IPS DF 6.9 (cell line): ENCODE measurements around the gene GPR62.

Experiments used
- DNase-seq: peaks from one replicate; pipeline ENCODE4 v3.0.0-alpha.2; 2013; ENCODE audit warnings: low read depth, low spot score
- H3K27ac ChIP-seq: one replicate; pipeline ENCODE4 v1.5.1; 2013; ENCODE audit warnings: low read length, control low read depth
- H3K27me3 ChIP-seq: 2 replicates; pipeline ENCODE4 v1.6.1; 2013; ENCODE audit warnings: mild to moderate bottlenecking, low read length; ENCODE audit not compliant: control insufficient read depth, insufficient read depth
- H3K36me3 ChIP-seq: 2 replicates; pipeline ENCODE4 v1.6.1; 2013; ENCODE audit warnings: low read length; ENCODE audit not compliant: control insufficient read depth, insufficient read depth
- H3K4me1 ChIP-seq: 2 replicates; pipeline ENCODE4 v1.6.1; 2013; ENCODE audit warnings: low read length; ENCODE audit not compliant: control insufficient read depth, insufficient read depth
- H3K4me3 ChIP-seq: 2 replicates; pipeline ENCODE4 v1.5.1; 2013; ENCODE audit warnings: mild to moderate bottlenecking, low read length
- H3K9me3 ChIP-seq: 2 replicates; pipeline ENCODE4 v1.6.1; 2013; ENCODE audit warnings: low read length, inconsistent platforms; ENCODE audit not compliant: control insufficient read depth, insufficient read depth
- WGBS: extraction: QIAGEN DNeasy Blood & Tissue Kit; methylation state at CpG from one replicate; pipeline ENCODE4 v1.1.7; 2013; ENCODE audit warnings: mixed read lengths, missing lambda C conversion rate; ENCODE audit not compliant: insufficient read length, insufficient coverage; 5-methylcytosine and 5-hydroxymethylcytosine counted together

GPR62 gene

DNA sequence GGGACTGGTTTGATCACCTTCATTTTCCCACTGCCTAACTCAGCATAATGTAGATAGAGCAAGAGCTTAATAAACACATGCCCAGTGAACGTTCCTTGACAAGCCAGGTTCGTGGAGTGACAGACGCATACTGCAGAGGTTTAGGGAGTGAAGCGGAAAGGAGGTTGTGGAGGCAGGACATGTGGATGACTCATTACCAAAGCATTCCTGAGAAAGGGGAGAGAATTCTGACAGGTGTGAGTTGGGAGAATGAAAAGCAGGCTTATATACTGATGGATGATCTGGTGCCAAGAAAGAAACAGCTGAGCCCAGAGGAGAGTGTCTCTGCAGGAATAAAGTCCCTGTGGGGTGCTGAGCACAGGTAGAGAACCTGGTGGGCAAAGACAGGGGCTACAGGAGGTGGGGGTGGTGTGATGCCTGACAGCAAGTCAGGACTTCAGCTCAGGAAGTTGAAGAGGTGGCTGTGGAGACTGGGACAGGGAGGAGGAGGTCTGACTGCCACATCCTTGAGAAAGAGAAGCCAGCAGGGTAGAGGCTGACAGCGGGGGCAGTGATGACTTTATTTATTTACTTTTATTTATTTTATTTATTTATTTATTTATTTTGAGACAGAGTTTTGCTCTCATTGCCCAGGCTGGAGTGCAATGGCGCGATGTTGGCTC is 42.9 kb downstream of the GPR62 start:
- no peak overlapping the region for H3K27ac ChIP-seq
- whole genome bisulfite sequencing, result no CpG with 5 or more reads among the region's 7 CpGs

DNA sequence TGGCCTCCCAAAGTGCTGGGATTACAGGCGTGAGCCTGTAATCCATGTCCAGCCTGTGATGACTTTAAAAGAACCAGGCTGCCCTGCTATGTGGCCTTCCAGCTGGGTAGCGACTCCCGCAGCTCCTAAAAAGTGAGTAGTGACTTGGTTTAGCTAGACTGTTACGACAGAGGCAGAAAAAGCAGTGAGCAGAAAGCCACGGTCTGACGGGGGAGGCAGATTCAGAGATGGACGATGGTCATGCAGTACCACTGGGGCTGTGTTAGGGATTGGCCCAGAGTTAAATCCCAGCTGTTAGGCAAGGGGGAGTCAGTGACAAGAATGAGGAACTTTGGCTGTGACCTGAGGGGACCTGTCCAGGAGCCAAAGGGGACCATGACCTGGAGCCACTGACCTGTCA is 43.6 kb downstream of the GPR62 start:
- no peak for DNase-seq
- peaks cover 6% of the 10 kb centered on the region; the same call in 1 of the 2 replicates for H3K4me1 ChIP-seq
- no peaks in the 10 kb centered on the region for H3K9me3 ChIP-seq
- H3K36me3 ChIP-seq, result peaks cover 12% of the 10 kb centered on the region
- no peak overlapping the region for H3K4me3 ChIP-seq
- no peaks in the 10 kb centered on the region for H3K27me3 ChIP-seq
- WGBS, result no CpG with 5 or more reads among the region's 7 CpGs
- no peak overlapping the region for H3K27ac ChIP-seq

More for the DNA sequence above, 42.9 kb downstream of the GPR62 start:
- Histone ChIP-seq H3K9me3 (no peaks in the 10 kb centered on the region), H3K4me3 (no peak overlapping the region), H3K4me1 (peaks cover 6% of the 10 kb centered on the region; the same call in 1 of the 2 replicates), H3K36me3 (peaks cover 17% of the 10 kb centered on the region), H3K27me3 (no peaks in the 10 kb centered on the region)
- no peak for DNase-seq

DNA sequence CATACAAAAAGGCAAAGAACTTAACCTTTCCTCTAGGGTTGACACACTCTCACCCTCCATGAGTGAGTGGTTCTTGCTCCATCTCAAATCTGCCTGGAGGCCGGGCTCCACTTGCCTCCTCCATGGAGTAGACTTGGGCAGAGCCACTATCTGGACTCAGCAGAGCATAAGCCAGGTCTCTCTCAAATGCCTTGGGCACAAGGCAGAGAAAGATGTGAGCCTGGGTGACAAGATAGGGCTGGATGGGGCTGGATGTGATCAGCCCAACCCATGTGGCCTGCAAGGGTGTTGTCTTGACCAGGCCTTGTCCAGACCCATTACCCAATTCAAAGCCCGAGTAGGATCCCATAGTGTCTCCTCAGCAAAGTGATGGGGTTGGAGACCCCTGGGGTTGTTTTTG is 44.7 kb downstream of the GPR62 start:
- no peak for DNase-seq
- no CpG with 5 or more reads among the region's 2 CpGs for WGBS
- H3K36me3 ChIP-seq, result 0 out of 2 replicates have a peak, but pooled peaks cover 1% of the 10 kb centered on the region
- peaks cover 5% of the 10 kb centered on the region for H3K4me1 ChIP-seq
- H3K27ac ChIP-seq, result no peak overlapping the region
- no peaks in the 10 kb centered on the region for H3K9me3 ChIP-seq
- H3K4me3 ChIP-seq, result no peak overlapping the region
- H3K27me3 ChIP-seq, result no peaks in the 10 kb centered on the region

DNA sequence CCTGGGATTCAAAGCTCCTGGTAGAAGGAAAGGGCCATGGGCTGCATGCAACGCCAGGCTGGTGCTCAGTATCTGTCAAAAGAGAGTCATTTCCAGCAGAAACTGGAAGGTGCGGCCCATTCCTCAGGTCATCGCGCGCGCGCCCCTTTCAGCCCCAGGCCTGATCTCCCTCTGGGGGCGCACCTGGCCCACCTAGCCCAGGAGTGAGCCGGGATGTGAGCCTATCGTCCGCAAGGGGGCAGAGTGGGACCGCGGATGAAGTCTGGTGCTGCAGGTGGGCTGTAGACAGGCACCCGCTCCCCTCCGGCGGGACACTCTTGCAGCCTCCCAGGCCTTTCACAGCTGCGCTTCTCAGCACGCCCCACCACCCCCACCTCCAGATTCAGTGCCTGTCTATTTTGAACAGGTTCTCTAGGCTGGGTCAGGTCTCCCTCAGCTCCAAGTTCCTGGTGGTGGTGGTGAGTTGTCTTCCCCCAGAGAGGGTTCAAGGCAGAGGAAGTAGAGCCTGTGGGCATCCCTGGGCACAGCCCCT is 46.3 kb downstream of the GPR62 start:
- peaks cover 16% of the 10 kb centered on the region for H3K4me1 ChIP-seq
- H3K9me3 ChIP-seq, result no peaks in the 10 kb centered on the region
- H3K4me3 ChIP-seq, result no peak overlapping the region
- DNase-seq, result peak; percentile 90
- H3K27ac ChIP-seq, result no peak overlapping the region
- no peaks in the 10 kb centered on the region for H3K36me3 ChIP-seq
- H3K27me3 ChIP-seq, result no peaks in the 10 kb centered on the region
- no CpG with 5 or more reads among the region's 18 CpGs for WGBS

DNA sequence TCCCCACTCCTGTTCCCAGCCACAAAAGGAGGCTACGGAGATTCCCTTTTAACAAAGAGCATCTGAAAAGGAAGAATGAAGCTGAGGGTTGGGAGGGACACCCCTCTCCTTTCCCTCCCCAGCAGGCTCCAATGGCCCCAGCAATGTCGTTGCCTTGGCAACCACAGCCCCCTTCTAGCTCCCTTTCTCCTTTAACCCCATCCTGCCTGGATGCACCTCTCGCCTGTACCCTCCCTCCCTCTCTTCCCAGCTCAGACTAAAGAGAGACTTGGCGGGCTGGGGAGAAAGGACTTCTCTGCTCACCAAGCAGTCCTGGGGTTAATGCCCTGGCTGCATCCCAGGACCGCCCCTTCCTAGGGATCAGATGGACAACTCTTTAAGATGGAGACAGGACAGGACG is 47.6 kb downstream of the GPR62 start:
- Histone ChIP-seq H3K36me3 (no peaks in the 10 kb centered on the region), H3K27me3 (no peaks in the 10 kb centered on the region), H3K27ac (no peak overlapping the region), H3K4me1 (peaks cover 16% of the 10 kb centered on the region), H3K9me3 (no peaks in the 10 kb centered on the region), H3K4me3 (no peak overlapping the region)
- no CpG with 5 or more reads among the region's 6 CpGs for WGBS
- DNase-seq, result no peak

DNA sequence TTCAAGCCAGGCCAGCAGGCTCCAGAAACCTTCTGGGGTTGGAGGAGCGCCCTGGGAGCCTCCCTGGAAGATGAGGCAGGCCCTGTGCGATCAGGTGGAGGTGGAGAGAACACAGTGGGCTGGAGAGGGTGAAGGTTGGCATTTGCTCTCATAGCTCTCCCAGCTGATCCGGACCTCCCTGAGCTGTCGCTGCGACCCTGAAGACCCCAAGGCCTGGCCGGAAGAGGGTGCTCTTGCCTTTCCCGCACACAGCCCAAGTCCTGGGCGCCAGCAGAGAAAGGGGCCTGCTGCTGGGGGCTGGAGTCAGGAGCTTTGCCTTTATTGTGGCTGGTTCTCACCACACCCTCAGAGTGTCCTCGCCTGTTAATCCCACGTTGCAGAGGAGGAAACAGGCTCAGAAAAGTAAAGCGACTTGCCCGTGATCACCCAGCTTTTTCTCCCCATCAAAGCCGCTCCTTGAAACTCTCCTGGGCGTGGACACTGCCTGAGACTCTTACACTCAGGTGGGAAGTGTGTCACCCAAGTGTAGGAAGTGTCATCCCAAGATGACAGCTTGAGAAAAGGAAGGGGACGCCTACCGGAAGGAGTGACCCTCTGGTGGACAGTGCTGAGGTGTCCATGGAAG is 49.1 kb downstream of the GPR62 start:
- no CpG with 5 or more reads among the region's 16 CpGs for WGBS
- H3K9me3 ChIP-seq, result no peaks in the 10 kb centered on the region
- H3K36me3 ChIP-seq, result no peaks in the 10 kb centered on the region
- no peaks in the 10 kb centered on the region for H3K27me3 ChIP-seq
- H3K27ac ChIP-seq, result no peak overlapping the region
- no peak for DNase-seq
- peaks cover 12% of the 10 kb centered on the region for H3K4me1 ChIP-seq
- H3K4me3 ChIP-seq, result no peak overlapping the region

DNA sequence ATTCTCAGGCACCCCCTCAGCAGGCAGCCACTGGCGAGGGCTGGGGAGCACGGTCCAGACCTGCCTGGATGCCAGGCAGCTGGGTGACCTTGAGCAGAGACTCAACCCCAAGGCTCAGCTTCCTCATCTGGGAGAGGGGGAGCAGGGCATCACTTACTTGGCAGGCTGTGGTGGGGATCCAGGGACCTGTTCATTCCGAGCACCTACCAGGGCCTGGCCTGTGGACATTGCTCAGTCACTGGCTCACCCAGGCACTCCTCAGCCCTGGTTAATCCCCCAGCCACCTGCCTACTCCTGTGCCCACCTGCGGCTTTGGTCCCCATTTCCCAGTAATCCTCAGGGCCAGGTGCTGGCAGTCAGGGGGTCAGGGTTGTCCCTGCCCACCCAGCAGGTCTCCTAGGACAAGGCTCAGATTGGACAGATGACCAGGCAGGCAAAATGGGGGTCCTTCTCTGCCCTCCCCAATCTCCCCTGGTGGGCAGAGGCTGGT is 49.8 kb downstream of the GPR62 start:
- no peaks in the 10 kb centered on the region for H3K36me3 ChIP-seq
- no peak overlapping the region for H3K4me3 ChIP-seq
- H3K27me3 ChIP-seq, result no peaks in the 10 kb centered on the region
- peaks cover 12% of the 10 kb centered on the region for H3K4me1 ChIP-seq
- no peak overlapping the region for H3K27ac ChIP-seq
- H3K9me3 ChIP-seq, result no peaks in the 10 kb centered on the region
- DNase-seq, result no peak
- whole genome bisulfite sequencing, result no CpG with 5 or more reads among the region's 4 CpGs

DNA sequence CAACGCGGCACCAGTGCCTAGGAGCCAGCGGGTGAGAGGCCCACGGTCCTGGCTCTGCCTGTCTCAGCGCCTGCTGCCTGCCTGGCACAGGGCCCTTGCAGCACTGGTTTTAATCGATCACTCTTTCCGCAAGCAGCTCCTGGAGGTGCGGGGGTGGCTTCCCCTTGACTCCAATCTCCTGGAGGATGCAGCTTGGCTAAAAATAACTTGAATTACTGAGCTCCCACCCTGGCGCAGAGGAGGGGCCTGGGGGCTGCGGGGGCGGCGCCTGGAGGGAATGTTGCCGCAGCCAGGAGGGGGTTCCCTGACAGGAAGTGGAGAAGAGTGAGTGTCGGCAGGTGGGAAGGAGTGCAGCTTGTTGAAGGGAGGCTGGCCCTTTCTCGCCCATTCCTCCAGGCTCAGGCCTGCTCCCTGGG is 50.4 kb downstream of the GPR62 start:
- no peaks in the 10 kb centered on the region for H3K9me3 ChIP-seq
- DNase-seq, result no peak
- H3K27me3 ChIP-seq, result no peaks in the 10 kb centered on the region
- WGBS, result no CpG with 5 or more reads among the region's 15 CpGs
- no peaks in the 10 kb centered on the region for H3K36me3 ChIP-seq
- no peak overlapping the region for H3K4me3 ChIP-seq
- peaks cover 12% of the 10 kb centered on the region for H3K4me1 ChIP-seq
- H3K27ac ChIP-seq, result no peak overlapping the region

DNA sequence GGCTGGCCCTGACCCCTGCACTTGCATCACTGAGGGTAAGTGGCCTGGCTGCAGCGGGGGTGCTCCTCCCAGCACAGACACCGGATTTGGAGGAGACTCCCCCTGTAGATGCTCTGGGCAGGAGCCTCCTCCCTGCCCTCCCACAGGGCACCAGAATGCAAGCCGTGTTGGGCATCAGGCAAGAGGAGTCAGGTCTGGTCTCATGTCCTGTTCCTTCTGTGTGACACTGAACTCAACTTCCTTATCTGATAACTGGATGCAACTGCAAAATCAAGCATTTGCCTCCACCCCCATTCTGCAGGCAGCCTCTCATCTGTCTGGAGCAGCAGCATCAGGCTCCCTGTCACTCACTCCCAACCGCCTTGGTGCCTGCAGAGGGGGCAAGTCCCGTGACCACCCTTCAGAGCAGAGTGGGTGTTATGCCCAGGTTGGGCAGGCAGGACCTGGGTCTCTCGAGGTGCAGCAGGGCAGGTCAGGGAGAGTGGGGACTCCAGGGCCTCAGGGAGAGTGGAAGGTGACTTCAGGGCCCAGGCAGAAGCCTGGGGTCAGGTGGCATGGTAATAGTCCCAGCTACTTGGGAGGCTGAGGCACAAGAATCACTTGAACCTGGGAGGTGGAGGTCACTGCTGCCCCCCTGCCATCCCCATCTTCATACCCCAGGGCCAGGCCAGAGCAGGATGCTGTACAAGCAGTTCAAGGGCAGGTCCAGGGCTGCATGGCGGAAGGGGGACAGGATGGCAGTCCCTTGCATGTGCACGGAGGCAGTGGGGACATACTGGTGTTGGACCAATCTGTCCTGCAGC is 51.0 kb downstream of the GPR62 start:
- Histone ChIP-seq H3K4me1 (peaks cover 12% of the 10 kb centered on the region), H3K36me3 (no peaks in the 10 kb centered on the region), H3K27ac (no peak overlapping the region), H3K27me3 (no peaks in the 10 kb centered on the region), H3K9me3 (no peaks in the 10 kb centered on the region), H3K4me3 (no peak overlapping the region)
- no peak for DNase-seq
- no CpG with 5 or more reads among the region's 8 CpGs for WGBS

DNA sequence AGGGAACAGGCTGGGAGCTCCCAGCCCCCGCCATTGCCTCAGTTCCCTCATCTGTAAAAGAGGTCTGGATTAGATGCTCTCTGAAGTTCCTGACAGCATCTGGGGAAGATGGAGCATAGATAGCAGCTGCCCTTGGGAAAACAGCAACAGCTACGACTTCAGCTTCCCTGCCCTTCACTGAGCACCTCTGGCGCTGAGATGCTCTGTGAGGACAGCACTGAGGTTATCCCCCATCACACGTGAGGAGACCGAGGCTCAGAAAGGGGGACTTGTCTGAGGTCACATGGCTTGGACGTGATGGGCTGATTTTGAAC is 51.6 kb downstream of the GPR62 start:
- peaks cover 12% of the 10 kb centered on the region for H3K4me1 ChIP-seq
- no peaks in the 10 kb centered on the region for H3K9me3 ChIP-seq
- WGBS, result no CpG with 5 or more reads among the region's 6 CpGs
- H3K27ac ChIP-seq, result no peak overlapping the region
- no peak for DNase-seq
- no peaks in the 10 kb centered on the region for H3K36me3 ChIP-seq
- no peak overlapping the region for H3K4me3 ChIP-seq
- no peaks in the 10 kb centered on the region for H3K27me3 ChIP-seq
